HEK293T (cell line): Measurements from ENCODE around the gene FXN.

Source experiments
- BHLHE40 ChIP-seq: fragments of 450-650 bp; IDR thresholded peaks from 2 replicates; pipeline ENCODE4 v1.6.1; 2016; ENCODE audit warnings: mild to moderate bottlenecking, moderate library complexity, borderline replicate concordance
- FOXM1 ChIP-seq: fragments of 450-650 bp; IDR thresholded peaks from 2 replicates; pipeline ENCODE4 v1.6.1; 2017; ENCODE audit warnings: mild to moderate bottlenecking, borderline replicate concordance
- HDGF ChIP-seq: fragments of 450-650 bp; IDR thresholded peaks from 2 replicates; pipeline ENCODE4 v1.6.1; 2017; ENCODE audit warnings: antibody characterized with exemption, borderline replicate concordance
- LEF1 ChIP-seq: fragments of 450-650 bp; IDR thresholded peaks from 2 replicates; pipeline ENCODE4 v1.6.1; 2017; ENCODE audit warnings: mild to moderate bottlenecking, borderline replicate concordance
- NFRKB ChIP-seq: fragments of 450-650 bp; IDR thresholded peaks from 2 replicates; pipeline ENCODE4 v1.6.1; 2016; ENCODE audit warnings: mild to moderate bottlenecking, moderate library complexity
- SP1 ChIP-seq: fragments of 450-650 bp; IDR thresholded peaks from 2 replicates; pipeline ENCODE4 v1.6.1; 2017
- SUZ12 ChIP-seq: fragments of 450-650 bp; IDR thresholded peaks from 2 replicates; pipeline ENCODE4 v1.6.1; 2016; ENCODE audit warnings: mild to moderate bottlenecking

- TF ChIP-seq SP1 (no peak), BHLHE40 (no peak), LEF1 (no peak), FOXM1 (no peak), NFRKB (no peak), SUZ12 (no peak), HDGF (no peak)
Observed at GRCh38 chr9:69073103-69073502, 37.6 kb downstream of the FXN start.
